Activated CD8-positive, alpha-beta T cell treated with anti-CD3 and anti-CD28 coated beads, Interleukin-2, amount 10 ng/mL, durations not matched to agents 7 days and 5 days (primary cell): ENCODE measurements around the gene SMDT1. TPM values are rescaled to one million over a fixed set of nuclear protein-coding genes. Genes with fewer than 3 reads are reported as not detected.
"Not testable (repeated sequence)": the region's sequence is repeated elsewhere in the genome, so short reads cannot be mapped to it uniquely, and the experiment has no call there.

ENCODE experiments used
- ATAC-seq: fragments of 150-1000 bp; cut with Tn5 transposase; one replicate; pipeline ENCODE4 v1.10.0; 2021; ENCODE audit warnings: moderate library complexity
- CTCF ChIA-PET: fragments of 350-600 bp; sonication (Branson Sonifier 250); formaldehyde crosslinking; loops from one replicate; lab custom pipeline; 2021; ENCODE audit warnings: antibody characterized with exemption; lab: Charles Lee
- POLR2A ChIA-PET: fragments of 350-600 bp; sonication (Branson Sonifier 250); formaldehyde crosslinking; loops from one replicate; lab custom pipeline; 2021; ENCODE audit warnings: antibody characterized with exemption; lab: Charles Lee
- DNase-seq: peaks from one replicate; pipeline ENCODE4 v3.0.0-alpha.2; 2020
- H3K27ac Mint-ChIP-seq: one replicate; pipeline ENCODE4 v1.8.0; 2021; ENCODE audit warnings: mild to moderate bottlenecking, mixed read lengths
- H3K27me3 Mint-ChIP-seq: one replicate; pipeline ENCODE4 v1.8.0; 2021; ENCODE audit warnings: low read depth, mixed read lengths
- H3K36me3 Mint-ChIP-seq: one replicate; pipeline ENCODE4 v1.8.0; 2021; ENCODE audit warnings: low read depth, mixed read lengths
- H3K4me1 Mint-ChIP-seq: one replicate; pipeline ENCODE4 v1.8.0; 2021; ENCODE audit warnings: low read depth, mixed read lengths
- H3K4me3 Mint-ChIP-seq: one replicate; pipeline ENCODE4 v1.8.0; 2021; ENCODE audit warnings: mild to moderate bottlenecking, mixed read lengths
- H3K9me3 Mint-ChIP-seq: one replicate; pipeline ENCODE4 v1.8.0; 2022; ENCODE audit warnings: mixed read lengths; ENCODE audit not compliant: insufficient read depth
- total RNA-seq, 2 experiments: library from RNA; stranded (reverse); gene quantifications; one replicate each; pipeline ENCODE4 v1.2.3, GENCODE V29; 2021

Gene SMDT1
- total RNA-seq, 2 experiments from 2014 or later, result 77.2 to 78.2 TPM

DNA sequence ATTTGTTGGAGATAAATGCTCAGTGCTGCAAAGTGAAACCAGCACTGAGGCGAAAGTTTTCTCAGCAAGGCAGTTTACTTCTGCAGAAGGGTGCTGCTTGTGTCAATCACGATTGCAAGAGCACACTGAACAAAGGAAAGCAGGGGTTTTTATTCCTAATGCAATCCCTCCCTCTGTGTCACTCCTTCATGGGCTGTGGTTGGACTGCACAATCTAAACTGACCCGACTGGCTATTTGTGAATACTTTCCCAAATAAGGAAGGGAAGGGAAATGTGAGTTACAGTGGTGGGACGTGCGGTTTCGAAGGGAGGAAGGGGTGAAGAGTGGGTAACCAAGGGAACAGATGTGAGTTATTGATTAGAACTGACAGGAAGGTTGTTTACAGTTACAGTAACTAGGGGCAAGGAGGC is 35.9 kb downstream of the SMDT1 start:
- Mint-ChIP-seq H3K4me1 (peaks cover 20% of the 10 kb centered on the region), H3K9me3 (peaks cover 11% of the 10 kb centered on the region), H3K36me3 (peaks cover 20% of the 10 kb centered on the region)
- H3K4me3 Mint-ChIP-seq, H3K27me3 Mint-ChIP-seq, ATAC-seq, H3K27ac Mint-ChIP-seq, CTCF ChIA-PET, DNase-seq, POLR2A ChIA-PET: not testable (repeated sequence)

DNA sequence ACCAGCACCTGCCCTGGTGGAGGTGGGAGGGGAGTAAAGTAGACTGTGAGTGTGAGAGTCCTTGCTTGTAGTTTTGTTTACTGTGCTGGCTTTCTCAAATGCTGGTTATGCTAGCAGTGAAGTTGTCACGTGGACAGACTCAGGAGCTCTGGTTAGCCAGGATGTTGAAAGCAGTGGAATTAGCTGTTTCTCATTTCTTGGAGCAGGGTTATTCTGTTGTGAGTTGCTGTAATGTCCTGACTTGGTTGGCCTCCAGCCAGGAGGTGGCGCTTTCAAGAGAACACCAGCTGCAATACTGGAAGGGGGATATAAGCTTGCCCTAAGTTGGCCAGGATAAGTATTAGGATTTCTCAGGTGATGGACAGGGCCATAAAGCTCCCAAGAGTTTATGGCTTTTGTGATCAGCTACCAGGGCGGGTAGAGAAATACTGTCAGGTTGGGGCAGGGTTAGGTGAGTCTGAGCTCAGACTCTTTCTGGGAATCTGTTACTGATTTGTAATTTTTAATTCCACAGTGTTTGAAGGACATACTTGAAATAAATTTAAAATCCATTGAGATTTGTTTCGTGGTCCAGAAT is 37.4 kb downstream of the SMDT1 start:
- Mint-ChIP-seq H3K27ac (no peak overlapping the region), H3K9me3 (peaks cover 11% of the 10 kb centered on the region), H3K36me3 (peaks cover 21% of the 10 kb centered on the region), H3K4me3 (no peak overlapping the region), H3K4me1 (peaks cover 35% of the 10 kb centered on the region), H3K27me3 (no peaks in the 10 kb centered on the region)
- no peak for ATAC-seq
- CTCF ChIA-PET, result interaction anchor here (0.9 to 4.2 kb wide), 5 partner anchors 17 to 327 kb away, joined by 3 to 24 read pairs (median 3); partner anchors contain the start of gene NDUFA6
- no peak for DNase-seq
- POLR2A ChIA-PET, result interaction anchor here (0.7 to 1.0 kb wide), 2 partner anchors 37 to 309 kb away, joined by 3 read pairs; partner anchors contain the start of gene SMDT1

DNA sequence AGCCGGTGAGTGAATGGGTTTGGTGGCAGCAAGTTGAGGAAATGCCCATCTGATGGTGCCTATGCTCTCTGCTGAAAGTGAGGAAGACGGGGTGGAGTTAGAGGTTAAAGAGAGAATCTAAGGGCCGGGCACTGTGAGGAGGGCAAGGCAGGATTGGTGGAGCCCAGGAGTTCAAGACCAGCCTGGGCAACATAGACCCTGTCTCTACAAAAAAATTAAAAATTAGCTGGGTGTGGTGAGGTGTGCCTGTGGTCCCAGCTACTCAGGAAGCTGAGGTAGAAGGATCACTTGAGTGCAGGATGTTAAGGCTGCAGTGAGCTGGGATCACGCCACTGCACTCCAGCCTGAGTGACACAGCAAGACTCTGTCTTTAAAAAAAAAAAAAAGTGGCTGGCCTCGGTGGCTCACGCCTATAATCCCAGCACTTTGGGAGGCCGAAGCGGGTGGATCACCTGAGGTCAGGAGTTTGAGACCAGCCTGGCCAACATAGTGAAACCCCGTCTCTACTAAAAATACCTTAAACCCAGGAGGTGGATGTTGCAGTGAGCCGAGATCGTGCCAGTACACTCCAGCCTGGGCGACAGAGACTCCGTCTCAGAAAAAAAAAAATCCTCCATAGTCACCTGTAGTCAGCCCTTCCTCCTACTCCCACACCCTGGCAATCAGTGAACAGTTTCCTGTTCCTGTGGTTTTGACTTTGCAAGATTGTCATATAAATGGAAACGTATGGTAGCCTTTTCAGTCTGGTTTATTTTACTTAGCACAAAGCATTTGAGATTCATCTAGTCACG is 40.9 kb downstream of the SMDT1 start:
- ChIA-PET POLR2A (interaction anchor here (0.7 to 1.3 kb wide), 2 partner anchors 29 to 174 kb away, joined by 3 to 4 read pairs; partner anchors contain the start of genes CENPM and NDUFA6), CTCF (interaction anchor here (1.0 to 4.2 kb wide), 3 partner anchors 10 to 324 kb away, joined by 3 to 24 read pairs (median 5); partner anchors contain the start of gene NDUFA6)
- H3K36me3 Mint-ChIP-seq, result peaks cover 16% of the 10 kb centered on the region
- DNase-seq (peak; percentile 61), ATAC-seq (peak; percentile 82)
- peaks cover 41% of the 10 kb centered on the region for H3K4me1 Mint-ChIP-seq
- H3K9me3 Mint-ChIP-seq, H3K27me3 Mint-ChIP-seq: not testable (repeated sequence)
- H3K4me3 Mint-ChIP-seq, result peak overlapping the region; percentile 64
- H3K27ac Mint-ChIP-seq, result peak overlapping the region; percentile 95

DNA sequence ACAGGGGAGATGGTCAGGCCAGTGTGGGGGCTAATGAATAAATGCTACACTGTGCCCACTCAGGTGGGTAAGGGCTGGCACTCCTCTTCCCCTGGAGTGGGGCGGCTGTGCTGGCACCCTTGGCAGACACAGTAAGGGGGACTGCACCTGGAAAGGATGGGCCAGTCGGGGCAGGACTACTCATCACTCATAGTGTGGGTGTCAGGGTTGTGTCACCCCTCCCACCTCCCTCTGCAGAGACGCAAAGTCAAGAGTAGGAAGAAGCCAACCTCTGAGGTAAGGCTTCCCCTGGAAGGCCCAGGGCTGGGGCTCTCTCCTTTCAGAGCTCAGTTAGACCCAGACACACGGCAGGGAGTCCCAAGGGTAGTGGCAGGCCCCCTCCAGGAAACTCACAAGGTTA is 44.0 kb downstream of the SMDT1 start:
- H3K27me3 Mint-ChIP-seq, result not testable (repeated sequence)

DNA sequence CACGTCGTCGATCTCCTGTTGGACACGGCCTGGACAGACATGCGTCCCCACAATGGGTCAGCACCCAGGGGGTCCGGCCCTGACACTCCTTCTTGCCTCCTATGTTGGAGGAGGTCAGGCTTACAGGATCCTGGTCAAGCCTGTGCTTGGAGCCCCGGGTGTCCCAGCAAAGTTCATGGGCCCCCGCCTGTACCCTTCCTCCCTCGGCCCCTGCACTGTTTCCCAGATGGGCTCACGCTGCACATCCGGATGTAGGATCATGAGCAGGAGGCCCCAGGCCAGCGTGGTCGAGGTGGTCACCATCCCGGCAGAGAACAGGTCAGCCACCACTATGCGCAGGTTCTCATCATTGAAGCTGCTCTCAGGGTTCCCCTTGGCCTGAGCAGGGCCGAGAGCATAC is 48.1 kb downstream of the SMDT1 start:
- POLR2A ChIA-PET, result interaction anchor here (0.6 kb wide), 1 partner anchor 91 kb away, joined by 3 read pairs; no protein-coding TSS in a partner anchor
- ATAC-seq (no peak), DNase-seq (no peak)
- CTCF ChIA-PET, result no interaction called here
- Mint-ChIP-seq H3K9me3 (no peaks in the 10 kb centered on the region), H3K4me1 (no peaks in the 10 kb centered on the region), H3K36me3 (no peaks in the 10 kb centered on the region), H3K27me3 (no peaks in the 10 kb centered on the region), H3K4me3 (no peak overlapping the region), H3K27ac (no peak overlapping the region)

More for the DNA sequence above, 44.0 kb downstream of the SMDT1 start:
- POLR2A ChIA-PET, H3K9me3 Mint-ChIP-seq, ATAC-seq, H3K27ac Mint-ChIP-seq, H3K36me3 Mint-ChIP-seq, CTCF ChIA-PET, DNase-seq, H3K4me3 Mint-ChIP-seq: not testable (repeated sequence)
- peaks cover 38% of the 10 kb centered on the region for H3K4me1 Mint-ChIP-seq

DNA sequence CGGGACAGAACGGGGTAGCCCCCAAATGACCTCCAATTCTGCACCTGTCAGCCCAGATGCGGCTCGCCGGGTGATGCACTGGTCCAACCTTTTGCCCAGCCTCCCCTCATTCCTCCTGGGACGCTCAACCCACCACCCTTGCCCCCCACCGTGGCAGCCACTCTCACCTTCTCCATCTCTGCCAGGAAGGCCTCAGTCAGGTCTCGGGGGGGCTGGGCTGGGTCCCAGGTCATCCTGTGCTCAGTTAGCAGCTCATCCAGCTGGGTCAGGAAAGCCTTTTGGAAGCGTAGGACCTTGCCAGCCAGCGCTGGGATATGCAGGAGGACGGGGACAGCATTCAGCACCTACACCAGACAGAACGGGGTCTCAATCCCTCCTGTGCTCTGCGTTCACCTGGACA is 48.5 kb downstream of the SMDT1 start:
- H3K4me3 Mint-ChIP-seq, H3K27me3 Mint-ChIP-seq, DNase-seq, ATAC-seq, H3K36me3 Mint-ChIP-seq, CTCF ChIA-PET, H3K27ac Mint-ChIP-seq, H3K4me1 Mint-ChIP-seq, H3K9me3 Mint-ChIP-seq: not testable (repeated sequence)
- POLR2A ChIA-PET, result interaction anchor here (0.6 kb wide), 1 partner anchor 91 kb away, joined by 3 read pairs; no protein-coding TSS in a partner anchor

DNA sequence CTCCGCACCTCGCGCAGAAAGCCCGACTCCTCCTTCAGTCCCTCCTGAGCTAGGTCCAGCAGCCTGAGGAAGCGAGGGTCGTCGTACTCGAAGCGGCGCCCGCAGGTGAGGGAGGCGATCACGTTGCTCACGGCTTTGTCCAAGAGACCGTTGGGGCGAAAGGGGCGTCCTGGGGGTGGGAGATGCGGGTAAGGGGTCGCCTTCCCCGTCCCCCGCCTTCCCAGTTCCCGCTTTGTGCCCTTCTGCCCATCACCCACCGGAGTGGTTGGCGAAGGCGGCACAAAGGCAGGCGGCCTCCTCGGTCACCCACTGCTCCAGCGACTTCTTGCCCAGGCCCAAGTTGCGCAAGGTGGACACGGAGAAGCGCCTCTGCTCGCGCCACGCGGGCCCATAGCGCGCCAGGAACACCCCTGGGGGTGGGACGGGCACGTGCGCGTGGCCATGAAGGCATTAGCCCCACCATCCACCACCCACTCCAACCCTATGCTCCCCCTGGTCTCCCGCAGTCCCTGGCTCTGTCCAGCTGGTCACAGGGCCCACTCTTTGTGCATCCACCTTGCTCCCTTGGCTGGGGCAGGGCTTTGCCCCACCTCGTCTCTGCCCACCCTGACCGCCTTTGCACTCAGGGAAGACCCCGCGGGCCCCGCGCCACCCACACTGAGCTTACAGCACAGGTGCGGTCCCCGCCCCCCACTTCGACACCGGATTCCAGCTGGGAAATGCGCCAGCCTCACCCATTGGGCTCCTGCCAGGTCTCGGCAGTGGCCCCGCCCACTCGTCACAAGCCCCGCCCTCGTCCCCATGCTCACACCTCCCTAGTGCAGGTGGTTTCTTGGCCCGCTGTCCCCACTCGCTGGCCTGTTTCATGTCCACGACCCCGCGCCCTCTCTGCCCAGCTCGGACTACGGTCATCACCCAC is 49.5 kb downstream of the SMDT1 start:
- ATAC-seq, H3K4me3 Mint-ChIP-seq, H3K9me3 Mint-ChIP-seq, POLR2A ChIA-PET, H3K36me3 Mint-ChIP-seq, DNase-seq, H3K27ac Mint-ChIP-seq, H3K4me1 Mint-ChIP-seq, H3K27me3 Mint-ChIP-seq, CTCF ChIA-PET: not testable (repeated sequence)

DNA sequence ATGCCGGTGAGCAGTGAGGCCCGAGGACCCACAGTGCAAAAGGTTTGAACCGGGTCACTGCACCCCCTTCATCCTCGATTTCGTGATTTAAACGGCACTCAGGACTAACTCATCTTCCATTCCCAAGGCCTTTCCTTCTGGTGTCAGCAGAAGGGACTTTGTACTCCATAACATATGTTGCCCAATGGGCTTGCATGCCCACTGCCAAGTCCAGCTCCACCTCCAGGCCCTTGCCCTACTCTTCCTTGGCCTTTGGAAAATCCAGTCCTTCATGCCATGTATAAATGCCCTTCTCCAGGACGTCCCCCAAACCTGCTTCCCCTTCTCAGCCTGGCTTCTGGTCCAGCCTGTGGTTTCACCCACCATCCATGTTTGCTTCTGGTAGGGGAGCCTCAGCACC is 50.7 kb downstream of the SMDT1 start:
- POLR2A ChIA-PET, CTCF ChIA-PET, H3K27me3 Mint-ChIP-seq, H3K4me1 Mint-ChIP-seq, DNase-seq, ATAC-seq, H3K36me3 Mint-ChIP-seq, H3K27ac Mint-ChIP-seq, H3K4me3 Mint-ChIP-seq, H3K9me3 Mint-ChIP-seq: not testable (repeated sequence)

DNA sequence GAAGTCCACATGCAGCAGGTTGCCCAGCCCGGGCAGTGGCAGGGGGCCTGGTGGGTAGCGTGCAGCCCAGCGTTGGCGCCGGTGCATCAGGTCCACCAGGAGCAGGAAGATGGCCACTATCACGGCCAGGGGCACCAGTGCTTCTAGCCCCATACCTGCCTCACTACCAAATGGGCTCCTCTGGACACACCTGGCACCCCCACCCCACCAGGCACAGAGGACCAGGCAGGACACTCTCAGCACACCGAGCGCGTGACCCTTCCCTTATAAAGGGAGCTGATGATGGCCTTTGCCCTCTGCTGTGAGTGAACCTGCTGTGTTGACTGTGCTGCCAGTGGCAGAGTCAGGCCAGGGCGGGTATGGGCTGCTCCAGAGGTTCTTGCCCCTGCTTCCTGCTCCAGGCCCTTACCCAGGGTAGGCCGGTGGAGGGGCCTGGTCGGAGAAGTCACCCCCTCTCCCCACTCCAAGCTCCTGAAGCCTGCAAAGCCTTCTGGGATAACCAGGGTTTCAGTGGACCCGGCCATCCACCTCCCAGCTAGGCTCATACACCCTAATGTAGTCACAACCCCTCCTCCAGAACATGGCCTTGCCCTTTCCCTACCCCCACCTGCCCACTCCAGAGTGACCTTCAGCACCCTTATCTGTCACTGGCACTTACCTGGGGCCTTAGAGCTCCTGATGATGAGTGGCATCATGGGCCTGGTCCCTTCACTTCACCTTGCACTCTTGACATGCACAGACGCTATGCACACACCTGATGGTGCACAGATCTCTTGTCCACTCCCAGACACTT is 51.3 kb downstream of the SMDT1 start, which contains the start of gene CYP2D6:
TSS of gene CYP2D6 (minus strand) at position 172 of the 793 bp plus-strand sequence. CDS start at position 153, 19 bp downstream.
- POLR2A ChIA-PET, H3K4me1 Mint-ChIP-seq: not testable (repeated sequence)

DNA sequence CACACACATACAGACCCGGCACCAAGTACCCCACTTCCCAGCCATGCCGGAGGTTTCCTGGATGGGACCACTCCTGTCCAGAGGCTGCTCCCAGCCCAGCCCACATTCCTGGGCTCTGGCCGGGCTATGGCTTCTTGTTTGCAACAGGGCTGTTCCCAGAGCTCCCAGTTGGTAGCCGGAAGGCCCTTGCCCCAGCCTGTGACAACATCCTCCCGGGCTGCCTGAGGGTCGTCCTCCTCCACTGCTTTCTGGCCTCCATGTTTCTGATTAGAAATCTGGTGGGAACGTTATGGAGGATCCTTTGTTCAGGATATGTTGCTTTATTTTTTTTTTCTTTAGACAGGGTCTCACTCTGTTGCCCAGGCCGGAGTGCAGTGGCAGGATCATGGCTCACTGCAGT is 52.1 kb downstream of the SMDT1 start:
- no peaks in the 10 kb centered on the region for H3K4me1 Mint-ChIP-seq
- no peak for ATAC-seq
- H3K27me3 Mint-ChIP-seq, result no peaks in the 10 kb centered on the region
- H3K27ac Mint-ChIP-seq, result no peak overlapping the region
- H3K36me3 Mint-ChIP-seq, result no peaks in the 10 kb centered on the region
- H3K4me3 Mint-ChIP-seq, result no peak overlapping the region
- no peaks in the 10 kb centered on the region for H3K9me3 Mint-ChIP-seq
- ChIA-PET POLR2A (no interaction called here), CTCF (no interaction called here)
- DNase-seq, result no peak

More for the DNA sequence above, 51.3 kb downstream of the SMDT1 start, which contains the start of gene CYP2D6:
- H3K27ac Mint-ChIP-seq, H3K4me3 Mint-ChIP-seq, ATAC-seq, DNase-seq, CTCF ChIA-PET, H3K9me3 Mint-ChIP-seq, H3K36me3 Mint-ChIP-seq, H3K27me3 Mint-ChIP-seq: not testable (repeated sequence)

DNA sequence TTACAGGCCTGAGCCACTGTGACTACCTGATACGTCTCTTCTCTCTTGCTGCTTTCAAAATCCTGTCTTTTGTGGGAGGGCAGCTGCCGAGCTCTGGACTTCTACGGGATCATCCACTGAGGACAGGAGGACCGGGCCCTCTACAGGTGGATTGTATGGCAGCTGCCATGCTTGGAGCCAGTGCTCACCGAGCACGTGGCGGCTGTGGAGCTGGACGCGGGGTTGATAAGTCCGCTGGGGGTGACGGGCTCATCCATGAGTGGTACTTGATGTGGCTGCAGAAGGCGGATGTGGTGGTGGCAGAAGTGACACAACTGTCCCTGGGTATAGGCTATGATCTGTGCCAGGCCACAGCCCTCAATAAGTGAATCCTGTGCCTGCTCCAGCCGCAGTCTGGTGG is 53.0 kb downstream of the SMDT1 start:
- POLR2A ChIA-PET, result no interaction called here
- no peak for ATAC-seq
- no peaks in the 10 kb centered on the region for H3K36me3 Mint-ChIP-seq
- no peaks in the 10 kb centered on the region for H3K9me3 Mint-ChIP-seq
- no peaks in the 10 kb centered on the region for H3K27me3 Mint-ChIP-seq
- no peak overlapping the region for H3K27ac Mint-ChIP-seq
- H3K4me1 Mint-ChIP-seq, result no peaks in the 10 kb centered on the region
- CTCF ChIA-PET, result no interaction called here
- H3K4me3 Mint-ChIP-seq, result no peak overlapping the region
- DNase-seq, result no peak
